HepG2 (cell line): ENCODE results near the gene TEKT5. TPM values are rescaled to one million over a fixed set of nuclear protein-coding genes. Genes with fewer than 3 reads are reported as not detected.

Experiments
- ATAC-seq: fragments of 200-7000 bp; cut with Tn5 transposase; 3 replicates; pipeline ENCODE4 v1.9.1; 2020; ENCODE audit warnings: mild to moderate bottlenecking, moderate library complexity
- BruUV-seq: library from RNA; stranded (reverse); fragments of 400-500 nt; replicated peaks from 2 replicates; lab custom pipeline; 2021; lab: Mats Ljungman, UMichigan
- CTCF ChIA-PET: fragments of 300-600 bp; formaldehyde crosslinking; extraction: SDS; loops from one replicate; lab custom pipeline; 2021; ENCODE audit warnings: low total read pairs, inconsistent platforms, low intra/inter-chr PET ratio; lab: Yijun Ruan, JAX
- POLR2A ChIA-PET: fragments of 350-600 bp; sonication (Branson Sonifier 250); formaldehyde crosslinking; loops from one replicate; lab custom pipeline; 2020; ENCODE audit warnings: antibody characterized with exemption, inconsistent platforms; lab: Yijun Ruan, JAX
- DNase-seq: peaks from one replicate; pipeline ENCODE4 v3.0.0-alpha.2; 2015; ENCODE audit warnings: low spot score
- FAIRE-seq: peaks from 3 replicates; lab custom pipeline; 2011; peaks lifted over from hg19 to GRCh38; lab: Jason Lieb, UNC
- H2AFZ ChIP-seq: one replicate; pipeline ENCODE4 v1.6.1; 2011; ENCODE audit warnings: low read length, inconsistent platforms
- H3K27ac ChIP-seq: fragments of 300-600 bp; 3 replicates; pipeline ENCODE4 v1.8.0; 2011; ENCODE audit warnings: mixed run types, mild to moderate bottlenecking, mixed read lengths, low read length, inconsistent platforms; ENCODE audit not compliant: insufficient read depth; ENCODE audit errors: extremely low read length
- H3K27me3 ChIP-seq, 2 experiments: fragments of 200-600 bp in 1 of 2; 2 replicates in 1 of 2; 3 replicates in 1 of 2; pipeline versions ENCODE4 v1.6.0 to v1.8.0; 2011; ENCODE audit warnings: low read length in 2 of 2, mild to moderate bottlenecking in 2 of 2, moderate library complexity in 2 of 2, inconsistent platforms in 1 of 2; ENCODE audit not compliant: insufficient read depth in 2 of 2, control insufficient read depth in 1 of 2
- H3K36me3 ChIP-seq, 2 experiments: fragments of 200-600 bp in 1 of 2; replicated peaks in 1 of 2; 2 replicates in 1 of 2; 3 replicates in 1 of 2; pipeline versions ENCODE4 v1.5.1 to v1.8.0; 2011; ENCODE audit warnings: low read length in 2 of 2, inconsistent platforms in 1 of 2; ENCODE audit not compliant: insufficient read depth in 2 of 2, control insufficient read depth in 1 of 2
- H3K4me1 ChIP-seq: 2 replicates; pipeline ENCODE4 v1.5.1; 2012; ENCODE audit warnings: low read length, inconsistent platforms; ENCODE audit not compliant: insufficient read depth
- H3K4me2 ChIP-seq: 2 replicates; pipeline ENCODE4 v1.6.0; 2011; ENCODE audit warnings: low read depth, low read length, inconsistent platforms
- H3K4me3 ChIP-seq, 3 experiments: fragments of 200-600 bp in 1 of 3; sonication (generic), shearing (Covaris generic) in 1 of 3; replicated peaks in 1 of 3; 2 replicates each; pipeline ENCODE4 v1.5.1; 2011 to 2016; ENCODE audit warnings: low read length in 3 of 3, inconsistent platforms in 2 of 3, low read depth in 2 of 3, mild to moderate bottlenecking in 2 of 3, control low read depth in 1 of 3, mixed read lengths in 1 of 3; ENCODE audit not compliant: insufficient read depth in 1 of 3
- H3K79me2 ChIP-seq: one replicate; pipeline ENCODE4 v1.6.1; 2011; ENCODE audit warnings: low read length, inconsistent platforms; ENCODE audit not compliant: insufficient read depth
- H3K9ac ChIP-seq: 2 replicates; pipeline ENCODE4 v1.6.0; 2011; ENCODE audit warnings: mild to moderate bottlenecking, low read depth, low read length, inconsistent platforms; ENCODE audit not compliant: insufficient read depth
- H3K9me3 ChIP-seq: 2 replicates; pipeline ENCODE4 v1.5.1; 2012; ENCODE audit warnings: mild to moderate bottlenecking, low read length
- H4K20me1 ChIP-seq: 2 replicates; pipeline ENCODE4 v1.6.0; 2011; ENCODE audit warnings: inconsistent platforms, mild to moderate bottlenecking, low read length, moderate library complexity; ENCODE audit not compliant: insufficient read depth
- ATRX ChIP-seq: sonication (generic); formaldehyde crosslinking; IDR thresholded peaks from 2 replicates; pipeline ENCODE4 v1.4.0; 2020; ENCODE audit warnings: missing genetic modification reagents, borderline replicate concordance
- FOXM1 ChIP-seq: sonication (generic); formaldehyde crosslinking; IDR thresholded peaks from 2 replicates; pipeline ENCODE4 v1.5.0; 2020; ENCODE audit warnings: missing genetic modification reagents
- KLF11 ChIP-seq: IDR thresholded peaks from 2 replicates; pipeline ENCODE4 v1.6.1; 2016; ENCODE audit warnings: missing compliant biosample characterization
- MAFK ChIP-seq, 2 experiments: IDR thresholded peaks in 1 of 2; conservative IDR thresholded peaks in 1 of 2; 2 replicates each; pipeline ENCODE4 v1.6.1; 2011; ENCODE audit warnings: improper control_type of control experiment in 2 of 2, low read length in 2 of 2
- NCOR1 ChIP-seq: fragments of 200-600 bp; sonication (generic); IDR thresholded peaks from 2 replicates; pipeline ENCODE4 v1.7.0; 2017; ENCODE audit warnings: antibody characterized with exemption, low read length, borderline replicate concordance
- NFE2L2 ChIP-seq: fragments of 150-350 bp; IDR thresholded peaks from 2 replicates; pipeline ENCODE4 v1.6.1; 2014; ENCODE audit warnings: low read length
- PCBP2 ChIP-seq: fragments of 200-400 bp; formaldehyde crosslinking; optimal IDR thresholded peaks from 2 replicates; pipeline ENCODE3; 2018; ENCODE audit warnings: low read length, low read depth; ENCODE audit not compliant: poor library complexity, severe bottlenecking
- PRDM15 ChIP-seq: sonication (generic); formaldehyde crosslinking; IDR thresholded peaks from 2 replicates; pipeline ENCODE4 v1.4.0; 2020; ENCODE audit warnings: missing genetic modification reagents
- SATB2 ChIP-seq: sonication (generic); formaldehyde crosslinking; IDR thresholded peaks from 2 replicates; pipeline ENCODE4 v1.5.0; 2020; ENCODE audit warnings: missing genetic modification reagents
- SIX1 ChIP-seq: sonication (generic); formaldehyde crosslinking; IDR thresholded peaks from 2 replicates; pipeline ENCODE4 v1.4.0; 2020; ENCODE audit warnings: missing genetic modification reagents, borderline replicate concordance
- SNAPC5 ChIP-seq: sonication (generic); formaldehyde crosslinking; IDR thresholded peaks from 2 replicates; pipeline ENCODE4 v1.8.1; 2023; ENCODE audit warnings: mild to moderate bottlenecking, missing genetic modification reagents, borderline replicate concordance
- ZBTB25 ChIP-seq: IDR thresholded peaks from 2 replicates; pipeline ENCODE4 v1.6.1; 2018; ENCODE audit warnings: missing genetic modification reagents
- ZNF3 ChIP-seq: IDR thresholded peaks from 2 replicates; pipeline ENCODE4 v1.7.0; 2017; ENCODE audit warnings: inconsistent platforms
- ZNF687 ChIP-seq: sonication (generic); formaldehyde crosslinking; IDR thresholded peaks from 2 replicates; pipeline ENCODE4 v1.5.1; 2020; ENCODE audit warnings: mild to moderate bottlenecking, missing genetic modification reagents, moderate library complexity
- ZNF747 ChIP-seq: sonication (generic); formaldehyde crosslinking; IDR thresholded peaks from 2 replicates; pipeline ENCODE4 v1.8.1; 2023; ENCODE audit warnings: missing genetic modification reagents, mild to moderate bottlenecking, borderline replicate concordance
- ZNF878 ChIP-seq: sonication (generic); formaldehyde crosslinking; IDR thresholded peaks from 2 replicates; pipeline ENCODE4 v1.8.1; 2023; ENCODE audit warnings: mild to moderate bottlenecking, missing genetic modification reagents, moderate library complexity
- in situ Hi-C: cut with HindIII; loops from 2 replicates; pipeline ENCODE4 v1.10.0; 2017; ENCODE audit warnings: low pct_unique_long_range_greater_than_20kb; ENCODE audit not compliant: extremely low pct_ligation_motif_present
- intact Hi-C: fragments of 100-400 bp; cut with micrococcal nuclease; formaldehyde crosslinking; loops from one replicate; pipeline ENCODE4 v1.10.0; 2022; ENCODE audit not compliant: unreplicated experiment
- polyA plus RNA-seq, 8 experiments: library from polyadenylated mRNA; depleted of rRNA in 3 of 8; stranded (reverse) in 7 of 8; unstranded in 1 of 8; fragments of >200 nt; fragmentation: Illumina TruSeq in 4 of 8; extraction: Trizol in 4 of 8; gene quantifications; 2 replicates each; pipeline versions ENCODE4 v1.2.1 to v1.2.3, GENCODE V29; 2011 to 2016; ENCODE audit warnings: low read depth in 4 of 8, missing spikeins in 1 of 8, mixed read lengths in 1 of 8; ENCODE audit not compliant: insufficient read depth in 1 of 8
- total RNA-seq, 5 experiments: library from RNA; depleted of rRNA; stranded (reverse); fragments of >200 nt; fragmentation: Illumina TruSeq; extraction: Trizol; gene quantifications; 2 replicates each; pipeline ENCODE4 v1.2.3, GENCODE V29; 2016; ENCODE audit warnings: low read depth in 1 of 5

TEKT5 gene
- total and polyA plus RNA-seq, 2 of the 13 experiments (the other 11 are each of a cell fraction or from before 2014, with no cell fraction given), result 0.16 TPM; not detected in 1

- TF ChIP-seq PRDM15 (CRISPR knock-in tag) (peak; percentile 93), SIX1 (CRISPR knock-in tag) (0 out of 2 replicates have a peak, but pooled peaks have one; percentile 28)
- TF ChIP-seq, all 625 proteins: peak for 13
These were observed 78.3 kb downstream of the TEKT5 start (continued) for GRCh38 chr16:10616419-10616755.

GRCh38 chr16:10614685-10615084, 80.0 kb downstream of the TEKT5 start:
- in situ Hi-C loops, result no loop called here
- BruUV-seq, result no TSS peak
- H3K4me2 ChIP-seq, result no peak overlapping the region
- no peak for TF ChIP-seq SATB2 (CRISPR knock-in tag)
- no peak for TF ChIP-seq KLF11 (CRISPR knock-in tag)
- TF ChIP-seq FOXM1, result no peak
- TF ChIP-seq ZNF747 (CRISPR knock-in tag), result no peak
- TF ChIP-seq NFE2L2, result no peak
- no peak for TF ChIP-seq NCOR1
- no peak for TF ChIP-seq ZNF3 (CRISPR knock-in tag)
- no peak for TF ChIP-seq MAFK (conservative IDR thresholded peaks at IDR 0.05 in 1 of 2, IDR thresholded peaks at IDR 0.05 in 1 of 2; ENCODE audit: low read length in 2 of 2)
- no peak for TF ChIP-seq ZBTB25
- no peak for TF ChIP-seq ZNF878 (CRISPR knock-in tag)
- no peak for TF ChIP-seq SNAPC5
- TF ChIP-seq ZNF687, result no peak
- no peak for TF ChIP-seq ATRX (CRISPR knock-in tag)
- peak; percentile 88 for TF ChIP-seq PCBP2

More at GRCh38 chr16:10614685-10615084, 80.0 kb downstream of the TEKT5 start:
- no peaks in the 10 kb centered on the region for H4K20me1 ChIP-seq
- H3K27ac ChIP-seq, result no peak overlapping the region
- DNase-seq (no peak), ATAC-seq (no peak), FAIRE-seq (no peak)
- H3K9ac ChIP-seq, result no peak overlapping the region
- H3K27me3 ChIP-seq, result no peaks in the 10 kb centered on the region
- H3K4me3 ChIP-seq, result no peak overlapping the region
- H3K79me2 ChIP-seq, result no peaks in the 10 kb centered on the region
- no peaks in the 10 kb centered on the region for H3K9me3 ChIP-seq
- H3K36me3 ChIP-seq, result no peaks in the 10 kb centered on the region
- ChIA-PET CTCF (no interaction called here), POLR2A (interaction anchor here (0.7 kb wide), 1 partner anchor 36 kb away, joined by 3 read pairs; no protein-coding TSS in a partner anchor)
- H2AFZ ChIP-seq, result no peak overlapping the region
- intact Hi-C loops, result no loop called here
- peaks cover 100% of the 10 kb centered on the region for H3K4me1 ChIP-seq
